A549 treated with AZD2906 at 1 μM for 4 hours (cell line): ENCODE data around the gene SCT. TPM values are rescaled to one million over a fixed set of nuclear protein-coding genes. Genes with fewer than 3 reads are reported as not detected.

Source experiments
- total RNA-seq: library from RNA; stranded (reverse); fragments of 200-300 nt; extraction: Qiagen RNA extraction; gene quantifications from 5 replicates; pipeline ENCODE4 v1.2.3, GENCODE V29; 2022

SCT gene, protein sequence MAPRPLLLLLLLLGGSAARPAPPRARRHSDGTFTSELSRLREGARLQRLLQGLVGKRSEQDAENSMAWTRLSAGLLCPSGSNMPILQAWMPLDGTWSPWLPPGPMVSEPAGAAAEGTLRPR
- not detected in 5 replicates for total RNA-seq

GRCh38 chr11:626475-627307, at the start of gene SCT:
TSS of gene SCT (minus strand) at chr11:627181. CDS start at chr11:627143, 38 bp downstream.

DNA sequence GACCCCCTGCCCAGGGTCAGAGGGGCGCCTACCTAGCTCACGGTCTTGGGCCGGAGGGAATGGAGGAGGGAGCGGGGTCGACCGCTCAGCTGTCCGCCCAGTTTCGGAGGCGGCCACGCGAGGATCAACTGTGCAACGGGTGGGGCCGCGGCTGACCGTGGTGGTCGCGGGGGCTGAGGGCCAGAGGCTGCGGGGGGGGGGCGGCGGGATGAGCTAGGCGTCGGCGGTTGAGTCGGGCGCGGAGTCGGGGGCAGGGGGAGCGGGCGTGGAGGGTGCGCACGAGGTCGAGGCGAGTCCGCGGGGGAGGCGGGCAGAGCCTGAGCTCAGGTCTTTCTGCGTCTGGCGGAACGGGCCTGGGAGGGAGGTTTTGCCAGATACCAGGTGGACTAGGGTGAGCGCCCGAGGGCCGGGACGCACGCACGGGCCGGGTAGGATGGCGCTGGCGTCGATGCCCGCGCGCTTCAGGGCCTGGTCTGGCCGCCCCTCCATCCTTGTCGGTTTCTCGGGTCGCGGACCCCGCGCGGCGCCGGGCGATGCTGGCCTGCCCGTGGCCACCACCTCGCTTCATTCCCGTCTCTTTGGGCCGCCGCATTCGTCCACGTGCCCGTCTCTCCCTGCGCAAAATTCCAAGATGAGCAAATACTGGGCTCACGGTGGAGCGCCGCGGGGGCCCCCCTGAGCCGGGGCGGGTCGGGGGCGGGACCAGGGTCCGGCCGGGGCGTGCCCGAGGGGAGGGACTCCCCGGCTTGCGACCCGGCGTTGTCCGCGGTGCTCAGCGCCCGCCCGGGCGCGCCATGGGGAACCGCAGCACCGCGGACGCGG, 9.7 kb upstream of the SCT start, which contains the start of gene DRD4:
DRD4 (plus strand) TSS at position 759 of the 822 bp plus-strand sequence; CDS start at position 795, 36 bp downstream.

GRCh38 chr11:624705-625635, 2.0 kb downstream of the SCT start, which contains the start of gene CDHR5:
TSS of gene CDHR5 (minus strand) at chr11:624955. CDS start at chr11:624902, 53 bp downstream.

DNA sequence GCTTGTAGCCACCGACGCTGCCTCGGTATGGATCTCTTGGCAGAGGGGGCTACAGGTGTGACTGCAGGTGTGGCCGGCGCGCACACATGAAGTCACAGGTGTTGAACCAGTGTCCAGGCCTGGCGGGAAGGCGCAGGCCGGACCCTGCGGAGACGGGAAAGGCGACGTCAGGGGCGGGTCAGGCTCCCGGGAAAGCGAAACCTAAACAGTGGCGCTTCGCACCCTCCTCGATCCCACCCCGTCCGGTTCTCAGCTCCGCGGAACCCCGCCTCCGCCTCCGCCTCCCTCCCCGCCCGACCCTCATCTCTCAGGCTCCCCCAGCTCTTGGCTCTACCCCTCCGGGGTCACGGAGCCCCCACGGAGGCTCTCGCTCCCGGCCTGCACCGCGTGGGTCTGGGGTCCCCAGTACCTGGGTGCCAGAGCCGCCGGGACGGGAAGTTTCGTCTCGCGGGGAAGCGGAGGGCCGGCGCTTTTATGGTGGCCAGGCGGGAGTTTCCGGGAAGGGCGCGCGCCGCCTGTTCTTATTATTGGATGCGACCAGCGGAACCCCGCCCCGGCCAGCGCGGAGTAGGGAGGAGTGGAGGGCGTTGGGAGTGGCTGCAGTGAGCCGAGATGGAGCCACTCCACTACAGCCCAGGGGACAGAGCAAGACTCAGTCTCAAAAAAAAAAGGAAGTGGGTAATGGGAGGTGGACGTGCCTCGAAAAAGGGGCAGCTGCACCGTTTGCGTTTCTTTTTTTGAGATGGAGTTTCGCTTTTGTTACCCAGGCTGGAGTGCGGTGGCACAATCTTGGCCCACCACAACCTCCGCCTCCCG, 11.3 kb downstream of the SCT start, which contains the start of gene IRF7:
IRF7 (minus strand) TSS at position 447 of the 816 bp plus-strand sequence. CDS start 586 bp downstream, outside the sequence.

Other genes starting within 250 kb of the SCT start
- gene PKP3, start 233.0 kb downstream of the SCT start, total RNA-seq, result 30.1 to 40.1 TPM (median 38.2 TPM) in 5 replicates
- gene SIGIRR, start 212.2 kb downstream of the SCT start, total RNA-seq, result 57.4 to 92.9 TPM (median 91.1 TPM) in 5 replicates
- 0.44 to 1.1 TPM (median 0.70 TPM) in 5 replicates for gene ANO9, start 185.2 kb downstream of the SCT start, total RNA-seq
- 34.6 to 45.9 TPM (median 44.3 TPM) in 5 replicates for gene PTDSS2, start 176.9 kb downstream of the SCT start, total RNA-seq
- 144 to 193 TPM (median 179 TPM) in 5 replicates for gene RNH1, start 119.9 kb downstream of the SCT start, total RNA-seq
- 118 to 183 TPM (median 159 TPM) in 5 replicates for gene HRAS, start 91.6 kb downstream of the SCT start, total RNA-seq
- 0.65 to 1.1 TPM (median 0.94 TPM) in 5 replicates for gene LRRC56, start 89.7 kb downstream of the SCT start, total RNA-seq
- gene LMNTD2, start 66.4 kb downstream of the SCT start, total RNA-seq, result 1.4 to 3.0 TPM (median 2.9 TPM) in 5 replicates
- 48.7 to 64.3 TPM (median 60.3 TPM) in 5 replicates for gene RASSF7, start 66.2 kb downstream of the SCT start, total RNA-seq
- 32.6 to 39.0 TPM (median 36.7 TPM) in 5 replicates for gene PHRF1, start 50.7 kb downstream of the SCT start, total RNA-seq
- 4.5 to 8.4 TPM (median 7.3 TPM) in 5 replicates for gene IRF7, start 11.2 kb downstream of the SCT start, total RNA-seq
- 0.03 to 0.41 TPM (median 0.09 TPM) in 5 replicates for gene CDHR5, start 2.2 kb downstream of the SCT start, total RNA-seq
- 0.20 to 0.34 TPM (median 0.29 TPM) in 5 replicates for gene DRD4, start 10.1 kb upstream of the SCT start, total RNA-seq
- 32.1 to 37.2 TPM (median 36.5 TPM) in 5 replicates for gene DEAF1, start 68.0 kb upstream of the SCT start, total RNA-seq
- gene TMEM80, start 68.6 kb upstream of the SCT start, total RNA-seq, result 8.1 to 12.3 TPM (median 10.8 TPM) in 5 replicates
- 75.7 to 126 TPM (median 112 TPM) in 5 replicates for gene EPS8L2, start 79.0 kb upstream of the SCT start, total RNA-seq
- 373 to 432 TPM (median 392 TPM) in 5 replicates for gene TALDO1, start 120.3 kb upstream of the SCT start, total RNA-seq
- 40.1 to 46.1 TPM (median 41.7 TPM) in 5 replicates for gene GATD1, start 150.3 kb upstream of the SCT start, total RNA-seq
- 1.6 to 2.9 TPM (median 2.1 TPM) in 5 replicates for gene CEND1, start 162.9 kb upstream of the SCT start, total RNA-seq
- 21.2 to 36.1 TPM (median 32.3 TPM) in 5 replicates for gene SLC25A22, start 171.1 kb upstream of the SCT start, total RNA-seq
- 9.0 to 15.5 TPM (median 13.9 TPM) in 5 replicates for gene PIDD1, start 178.1 kb upstream of the SCT start, total RNA-seq
- 1,597 to 2,654 TPM (median 2,318 TPM) in 5 replicates for gene RPLP2, start 182.8 kb upstream of the SCT start, total RNA-seq
- 37.0 to 61.7 TPM (median 57.7 TPM) in 5 replicates for gene PNPLA2, start 191.7 kb upstream of the SCT start, total RNA-seq
- 3.3 to 7.2 TPM (median 6.2 TPM) in 5 replicates for gene CRACR2B, start 200.7 kb upstream of the SCT start, total RNA-seq
- 840 to 907 TPM (median 868 TPM) in 5 replicates for gene CD151, start 205.8 kb upstream of the SCT start, total RNA-seq
- gene POLR2L, start 215.3 kb upstream of the SCT start, total RNA-seq, result 554 to 741 TPM (median 647 TPM) in 5 replicates
- 136 to 205 TPM (median 200 TPM) in 5 replicates for gene TSPAN4, start 215.7 kb upstream of the SCT start, total RNA-seq